GM21447 (cell line): ENCODE data around the gene OR4F6.

Experiments used
- ATAC-seq: cut with Tn5 transposase; IDR thresholded peaks from one replicate; pipeline ENCODE4 v1.9.1; 2021; ENCODE audit not compliant: unreplicated experiment

Gene OR4F6

DNA sequence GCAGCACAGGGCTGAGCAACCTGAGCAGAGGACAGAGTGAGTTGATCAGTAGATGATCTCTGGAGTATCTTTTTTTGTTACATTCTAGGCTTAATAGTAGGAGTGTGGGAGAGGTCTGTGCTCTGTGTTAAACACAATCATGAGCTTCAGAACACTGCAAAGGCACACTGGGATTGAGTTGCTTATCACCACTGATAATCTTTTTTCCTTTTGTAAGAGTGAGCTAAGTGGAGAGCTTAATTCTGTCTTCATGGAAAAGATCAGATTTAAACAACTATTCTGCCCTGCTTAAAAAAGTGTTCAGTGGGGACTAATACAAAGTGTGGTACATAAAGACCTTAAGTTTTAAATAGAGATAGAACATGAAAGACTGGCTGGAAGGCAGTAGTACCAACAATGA lies 1.1 kb downstream of the OR4F6 start:
- no peak for ATAC-seq

DNA sequence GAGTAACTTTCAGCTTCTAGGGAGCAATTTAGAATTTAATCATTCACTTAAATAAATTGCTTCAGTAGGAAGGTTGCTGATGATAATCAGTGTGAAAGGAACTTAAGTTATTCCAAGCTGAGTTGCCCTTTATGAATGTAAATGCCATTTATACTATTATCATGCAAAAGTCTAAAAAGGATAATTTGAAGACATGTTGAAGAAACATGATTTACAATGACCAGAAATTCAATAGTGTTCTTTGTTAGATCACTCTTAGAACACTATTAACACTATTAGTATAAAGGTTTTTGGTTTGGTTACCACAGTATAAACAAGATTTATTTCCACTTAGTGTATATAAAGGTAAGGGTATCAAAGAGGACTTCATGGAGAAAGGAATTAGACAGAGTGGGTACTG lies 1.6 kb downstream of the OR4F6 start:
- ATAC-seq, result no peak

- ATAC-seq, result no peak
Observed at GRCh38 chr15:101805605-101806345, 2.5 kb downstream of the OR4F6 start.

GRCh38 chr15:101807345-101807945 lies 4.1 kb downstream of the OR4F6 start:
- no peak for ATAC-seq

DNA sequence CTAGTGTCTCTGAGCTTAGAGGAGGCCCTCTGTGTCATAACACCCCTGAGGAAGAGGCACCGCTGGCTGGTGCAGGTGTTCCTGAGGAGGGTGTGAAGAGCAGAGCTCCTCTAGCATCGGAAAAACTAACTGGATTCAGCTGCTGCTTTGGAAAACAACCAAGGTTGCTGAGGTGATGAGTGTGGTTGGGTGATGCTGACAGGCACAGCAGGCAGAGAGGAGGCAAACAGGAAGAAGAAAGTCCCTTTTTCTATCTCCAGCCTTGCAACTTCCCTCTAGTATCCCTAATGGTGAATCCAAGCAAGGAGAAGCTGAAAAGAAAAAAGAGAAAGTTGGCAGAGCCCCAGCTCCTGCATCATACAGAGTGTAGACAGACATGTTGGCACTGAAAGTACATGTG lies 4.9 kb downstream of the OR4F6 start:
- no peak for ATAC-seq

GRCh38 chr15:101810456-101810855 lies 7.1 kb downstream of the OR4F6 start:
- ATAC-seq, result no peak

DNA sequence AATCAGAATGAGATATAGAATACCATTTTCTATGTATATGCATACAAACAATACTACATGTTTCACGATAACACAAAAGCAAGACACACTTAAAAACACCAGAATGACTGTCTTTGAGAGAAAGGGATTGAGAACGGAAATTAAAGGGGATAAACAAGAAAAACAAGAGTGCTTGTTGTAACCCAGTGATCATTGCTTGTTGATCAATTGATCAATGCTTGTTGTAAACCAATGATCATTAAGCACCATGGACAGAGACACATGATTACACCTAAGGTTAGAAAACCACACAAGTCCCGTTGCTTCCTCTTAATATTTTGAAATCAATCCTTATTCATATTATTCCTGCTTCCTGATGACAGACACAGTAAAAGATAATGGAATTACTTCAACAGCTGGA lies 7.6 kb downstream of the OR4F6 start:
- no peak for ATAC-seq

- no peak for ATAC-seq
Observed at GRCh38 chr15:101811902-101812301, 8.6 kb downstream of the OR4F6 start, which contains the start of gene OR4F15. Gene OR4F15 (plus strand): TSS chr15:101812202. CDS start chr15:101818187, 5,985 bp downstream.

- ATAC-seq, result no peak
Observed at GRCh38 chr15:101813803-101814534, 10.7 kb downstream of the OR4F6 start.

DNA sequence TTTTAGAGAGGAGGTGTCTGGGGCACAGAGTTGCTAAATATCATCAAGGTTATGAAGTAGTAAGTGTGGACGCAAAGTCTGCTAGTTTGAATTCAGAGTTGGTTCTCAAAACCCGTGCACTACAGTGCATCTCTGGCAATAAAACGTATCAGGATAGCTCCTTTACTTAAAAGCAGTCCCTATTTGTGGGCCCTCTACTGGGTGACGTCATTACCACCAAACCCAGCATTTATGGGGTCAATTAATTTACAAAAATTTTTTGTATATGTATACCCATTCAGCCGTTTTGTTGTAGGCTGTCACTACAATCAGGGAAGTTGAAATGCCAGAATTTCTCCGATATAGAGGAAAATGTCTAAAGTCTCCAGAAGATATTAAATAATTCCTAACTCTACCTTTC lies 17.5 kb downstream of the OR4F6 start:
- no peak for ATAC-seq

DNA sequence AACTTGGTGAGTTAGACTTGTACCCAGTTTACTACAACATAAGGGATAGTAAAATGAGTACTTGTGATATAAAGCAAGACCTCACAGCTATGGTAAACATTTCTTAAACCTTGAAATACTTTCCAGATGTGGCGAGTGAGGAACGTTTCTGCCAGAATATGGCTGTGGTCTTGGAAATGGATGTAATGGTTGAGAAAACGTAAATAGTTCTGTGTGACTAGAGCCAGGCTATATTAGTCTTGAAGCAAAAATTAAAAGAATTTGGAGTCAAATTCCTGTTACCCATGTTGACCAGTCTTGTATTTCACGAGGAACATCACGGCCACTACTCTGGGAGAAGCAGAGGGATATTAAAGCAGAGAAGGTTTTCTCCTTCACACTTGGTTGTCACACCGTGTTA lies 23.9 kb downstream of the OR4F6 start:
- no peak for ATAC-seq

DNA sequence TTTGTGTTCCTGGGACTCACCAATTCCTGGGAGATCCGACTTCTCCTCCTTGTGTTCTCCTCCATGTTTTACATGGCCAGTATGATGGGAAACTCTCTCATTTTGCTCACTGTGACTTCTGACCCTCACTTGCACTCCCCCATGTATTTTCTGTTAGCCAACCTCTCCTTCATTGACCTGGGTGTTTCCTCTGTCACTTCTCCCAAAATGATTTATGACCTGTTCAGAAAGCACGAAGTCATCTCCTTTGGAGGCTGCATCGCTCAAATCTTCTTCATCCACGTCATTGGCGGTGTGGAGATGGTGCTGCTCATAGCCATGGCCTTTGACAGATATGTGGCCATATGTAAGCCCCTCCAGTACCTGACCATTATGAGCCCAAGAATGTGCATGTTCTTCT lies 25.5 kb downstream of the OR4F6 start:
- no peak for ATAC-seq

DNA sequence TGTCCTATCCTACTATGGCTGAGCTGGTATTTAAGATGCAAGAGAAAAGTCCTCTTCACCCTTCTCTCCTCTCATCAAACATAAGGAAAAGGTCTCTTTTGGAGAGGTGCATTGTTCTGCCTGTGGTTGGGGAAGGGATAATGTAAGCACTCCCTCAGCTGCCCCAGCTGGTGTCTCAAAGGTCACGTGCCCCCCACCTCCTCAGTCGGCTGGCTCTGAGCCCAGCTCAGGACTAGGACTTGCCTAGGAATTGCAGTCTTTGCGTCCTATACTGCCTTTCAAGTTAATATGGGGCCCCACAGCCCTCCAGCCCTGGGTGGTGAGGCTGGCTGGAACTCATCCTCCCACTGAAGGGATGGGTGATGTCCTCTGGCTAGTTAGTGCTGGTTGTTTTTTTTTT lies 38.3 kb downstream of the OR4F6 start:
- no peak for ATAC-seq

DNA sequence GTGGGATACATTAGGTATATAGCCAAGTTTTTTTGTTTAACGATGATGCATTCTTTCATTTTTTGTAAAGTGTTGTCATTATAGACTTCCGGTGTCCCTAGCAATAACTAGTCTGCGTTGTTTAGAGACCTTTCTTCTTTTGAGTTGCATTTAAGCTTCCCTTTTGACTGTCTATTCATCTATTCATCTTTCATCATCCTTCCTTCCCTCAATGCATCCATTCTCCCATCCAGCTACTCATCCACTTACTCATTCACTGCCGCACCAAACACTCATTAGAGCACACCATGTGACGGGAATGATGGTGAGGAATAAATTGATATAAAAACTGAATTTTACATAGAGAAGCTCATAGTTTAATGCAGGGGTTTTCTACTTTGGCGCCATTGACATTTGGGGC lies 41.6 kb downstream of the OR4F6 start:
- ATAC-seq, result no peak

- ATAC-seq, result no peak
Observed at GRCh38 chr15:101852356-101852755, 49.0 kb downstream of the OR4F6 start.
